GM23248 (cell line): ENCODE measurements around the gene CMTM7. TPM values are rescaled to one million over a fixed set of nuclear protein-coding genes. Genes with fewer than 3 reads are reported as not detected.

Experiments used
- DNase-seq: peaks from one replicate; pipeline ENCODE4 v3.0.0-alpha.2; 2015
- H2AFZ ChIP-seq: fragments of 200-600 bp; sonication (generic); 2 replicates; pipeline ENCODE4 v1.6.1; 2016; ENCODE audit warnings: antibody characterized with exemption
- H3F3A ChIP-seq: fragments of 200-600 bp; sonication (generic); 2 replicates; pipeline ENCODE4 v1.6.1; 2016; ENCODE audit warnings: mild to moderate bottlenecking, antibody characterized with exemption, mixed run types; ENCODE audit not compliant: insufficient read depth
- H3K27ac ChIP-seq: fragments of 200-600 bp; sonication (generic); 2 replicates; pipeline ENCODE4 v1.5.1; 2016; ENCODE audit warnings: mild to moderate bottlenecking
- H3K27me3 ChIP-seq: fragments of 200-600 bp; sonication (generic); replicated peaks from 2 replicates; pipeline ENCODE4 v1.6.1; 2016; ENCODE audit warnings: mild to moderate bottlenecking; ENCODE audit not compliant: insufficient read depth
- H3K36me3 ChIP-seq: fragments of 200-600 bp; sonication (generic); 2 replicates; pipeline ENCODE4 v1.6.1; 2016; ENCODE audit warnings: low read depth, mild to moderate bottlenecking
- H3K4me1 ChIP-seq: fragments of 200-600 bp; sonication (generic); 2 replicates; pipeline ENCODE4 v1.6.1; 2016; ENCODE audit warnings: mild to moderate bottlenecking; ENCODE audit not compliant: insufficient read depth
- H3K4me2 ChIP-seq: fragments of 200-600 bp; sonication (generic); one replicate; pipeline ENCODE4 v1.6.1; 2016; ENCODE audit warnings: mild to moderate bottlenecking; ENCODE audit not compliant: unreplicated experiment
- H3K4me3 ChIP-seq: fragments of 200-600 bp; sonication (generic); 2 replicates; pipeline ENCODE4 v1.5.1; 2016; ENCODE audit warnings: mild to moderate bottlenecking
- H3K79me2 ChIP-seq: fragments of 200-600 bp; sonication (generic); 2 replicates; pipeline ENCODE4 v1.6.1; 2016; ENCODE audit warnings: mild to moderate bottlenecking; ENCODE audit not compliant: insufficient read depth
- H3K9ac ChIP-seq: fragments of 200-600 bp; sonication (generic); 2 replicates; pipeline ENCODE4 v1.6.1; 2016; ENCODE audit warnings: mild to moderate bottlenecking
- H3K9me2 ChIP-seq: fragments of 200-600 bp; sonication (generic); 2 replicates; pipeline ENCODE4 v1.6.1; 2016; ENCODE audit warnings: mixed run types, mild to moderate bottlenecking, moderate library complexity; ENCODE audit not compliant: insufficient read depth
- H3K9me3 ChIP-seq: fragments of 200-600 bp; sonication (generic); one replicate; pipeline ENCODE4 v1.6.1; 2017; ENCODE audit warnings: low read depth
- H4K20me1 ChIP-seq: fragments of 200-600 bp; sonication (generic); 2 replicates; pipeline ENCODE4 v1.6.0; 2016; ENCODE audit not compliant: insufficient read depth
- EZH2 ChIP-seq: fragments of 200-600 bp; sonication (generic); IDR thresholded peaks from 2 replicates; pipeline ENCODE4 v1.6.1; 2018; ENCODE audit warnings: antibody characterized with exemption, mild to moderate bottlenecking; ENCODE audit not compliant: insufficient read depth, poor library complexity, severe bottlenecking
- EZH2phosphoT487 ChIP-seq: fragments of 200-600 bp; sonication (generic); IDR thresholded peaks from 2 replicates; pipeline ENCODE4 v1.6.1; 2018; ENCODE audit warnings: antibody characterized with exemption, moderate library complexity, mild to moderate bottlenecking, low read depth; ENCODE audit not compliant: insufficient read depth
- WGBS, 2 experiments: methylation state at CpG; one replicate each; pipeline ENCODE4 v1.1.6; 2015 to 2017; ENCODE audit warnings: low lambda C conversion rate in 2 of 2, low coverage in 1 of 2; ENCODE audit errors: missing lambda C conversion rate in 2 of 2; 5-methylcytosine and 5-hydroxymethylcytosine counted together
- in situ Hi-C: fragments of 300-500 bp; cut with MboI; formaldehyde crosslinking; loops from 2 replicates; pipeline ENCODE4 v1.15.0; 2020
- polyA plus RNA-seq: library from polyadenylated mRNA; unstranded; fragments of >200 nt; fragmentation: Nextera tagmentation; extraction: Ambion mirVana; gene quantifications from 2 replicates; pipeline ENCODE4 v1.2.1, GENCODE V29; 2016
- total RNA-seq: library from RNA; depleted of rRNA; stranded (reverse); fragments of >200 nt; shearing (Covaris generic); gene quantifications from 2 replicates; pipeline ENCODE4 v1.2.3, GENCODE V29; 2014

Gene CMTM7
- total and polyA plus RNA-seq, 2 experiments from 2014 or later = 6.3 to 23.0 TPM

DNA sequence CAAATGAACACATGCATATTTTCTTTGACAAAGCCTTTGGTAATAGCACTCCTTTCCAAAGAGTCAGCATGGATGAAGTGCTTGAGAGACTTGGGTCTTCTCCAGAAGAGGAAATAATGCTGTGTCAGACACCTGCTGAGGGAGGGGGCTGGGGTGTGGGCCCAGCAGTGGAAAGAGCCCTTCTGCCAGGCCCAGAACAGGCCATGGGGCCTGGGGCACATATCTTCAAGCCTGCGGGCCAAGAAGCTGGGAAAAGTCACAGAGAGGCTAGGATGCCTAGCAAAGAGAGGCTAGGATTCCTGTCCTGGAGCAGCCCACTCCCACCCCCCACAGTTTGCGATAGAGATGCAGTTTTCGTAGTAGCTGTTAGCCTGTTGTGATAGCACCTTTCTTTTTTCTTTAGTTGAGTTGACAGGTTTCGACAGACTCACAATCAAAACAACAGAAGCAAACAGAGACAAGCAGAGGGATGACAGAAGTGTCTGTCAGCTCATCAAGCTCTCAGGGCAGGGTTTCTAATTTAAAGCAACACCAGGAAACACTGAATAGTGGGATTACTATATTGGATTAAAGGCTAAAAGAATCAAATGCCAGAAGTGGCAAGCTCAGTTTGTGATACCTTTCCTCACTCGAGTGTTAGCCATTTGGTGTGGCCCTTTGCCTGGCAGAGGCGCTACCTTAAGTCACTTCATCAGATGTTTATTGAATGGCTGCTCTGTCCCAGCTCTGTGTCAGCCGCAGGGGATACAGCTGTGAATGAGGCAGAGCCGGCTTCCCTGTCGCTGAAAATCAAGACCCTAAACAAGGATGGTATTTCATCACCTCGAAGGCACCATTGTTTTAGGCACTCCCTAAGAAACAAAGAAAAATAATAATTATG, 19.0 kb downstream of the CMTM7 start:
- no peaks in the 10 kb centered on the region for H3K27me3 ChIP-seq
- H3K27ac ChIP-seq = no peak overlapping the region
- H3K9ac ChIP-seq = no peak overlapping the region
- H3K9me2 ChIP-seq = no peaks in the 10 kb centered on the region
- no peak for DNase-seq
- TF ChIP-seq EZH2phosphoT487 (no peak), EZH2 (no peak)
- H3K79me2 ChIP-seq = no peaks in the 10 kb centered on the region
- H3K4me2 ChIP-seq = no peak overlapping the region
- 95 to 97% methylated on average over 10 of the region's 10 CpGs for WGBS, 2 experiments
- H3K36me3 ChIP-seq = no peaks in the 10 kb centered on the region
- H4K20me1 ChIP-seq = no peaks in the 10 kb centered on the region
- no peaks in the 10 kb centered on the region for H3K4me1 ChIP-seq
- no peak overlapping the region for H3K4me3 ChIP-seq
- H3F3A ChIP-seq = no peaks in the 10 kb centered on the region
- H2AFZ ChIP-seq = no peak overlapping the region
- H3K9me3 ChIP-seq = no peaks in the 10 kb centered on the region
- in situ Hi-C loops = no loop called here

DNA sequence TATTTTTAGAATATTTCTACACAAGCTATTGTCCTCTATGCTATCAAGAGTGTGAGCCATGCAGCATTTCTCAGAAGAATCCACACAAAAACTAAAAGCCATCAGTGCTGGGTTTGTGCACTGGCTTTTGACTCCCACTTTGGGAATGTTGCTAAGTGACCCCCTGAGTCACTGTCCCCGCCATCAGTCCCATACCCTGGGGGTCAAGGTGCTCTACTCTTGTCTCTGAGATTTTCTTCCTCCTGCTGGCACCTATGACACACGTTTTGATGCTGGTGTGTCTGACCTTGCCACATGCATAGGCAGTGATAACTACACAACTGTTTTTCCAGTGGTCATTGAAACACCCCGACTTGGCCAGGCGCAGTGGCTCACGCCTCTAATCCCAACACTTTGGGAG, 19.8 kb downstream of the CMTM7 start:
- no peak overlapping the region for H3K4me3 ChIP-seq
- H3K27ac ChIP-seq = no peak overlapping the region
- in situ Hi-C loops = no loop called here
- no peak overlapping the region for H3K9ac ChIP-seq
- no peaks in the 10 kb centered on the region for H3K4me1 ChIP-seq
- H3K79me2 ChIP-seq = no peaks in the 10 kb centered on the region
- no peaks in the 10 kb centered on the region for H3K9me2 ChIP-seq
- no peaks in the 10 kb centered on the region for H3F3A ChIP-seq
- H3K36me3 ChIP-seq = no peaks in the 10 kb centered on the region
- H4K20me1 ChIP-seq = no peaks in the 10 kb centered on the region
- 93 to 94% methylated on average over 5 of the region's 5 CpGs for WGBS, 2 experiments
- H3K4me2 ChIP-seq = no peak overlapping the region
- TF ChIP-seq EZH2phosphoT487 (no peak), EZH2 (no peak)
- no peaks in the 10 kb centered on the region for H3K9me3 ChIP-seq
- no peak overlapping the region for H2AFZ ChIP-seq
- no peaks in the 10 kb centered on the region for H3K27me3 ChIP-seq
- no peak for DNase-seq

DNA sequence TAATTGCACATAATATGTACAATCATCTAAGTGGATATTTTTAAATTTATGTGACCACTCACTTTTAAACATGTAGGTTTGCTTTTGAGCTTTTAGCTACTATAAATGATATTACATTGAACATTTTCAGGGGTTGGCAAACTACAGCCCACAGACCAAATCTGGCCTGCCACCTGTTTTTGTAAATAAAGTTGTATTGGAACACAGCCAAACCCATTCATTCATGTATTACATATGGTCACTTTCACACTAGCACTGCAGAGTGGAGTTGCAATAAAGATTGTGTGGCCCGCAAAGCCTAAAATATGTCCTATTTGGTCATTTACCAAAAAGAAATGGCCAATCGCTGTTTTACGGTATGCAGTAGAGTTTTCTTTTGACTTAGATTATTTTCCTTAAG, 21.2 kb downstream of the CMTM7 start:
- TF ChIP-seq EZH2 = no peak
- no peak for TF ChIP-seq EZH2phosphoT487
- no peak overlapping the region for H2AFZ ChIP-seq
- DNase-seq = no peak
- no peak overlapping the region for H3K4me3 ChIP-seq
- H3K79me2 ChIP-seq = peaks cover 5% of the 10 kb centered on the region; the same call in 1 of the 2 replicates
- no peaks in the 10 kb centered on the region for H3K36me3 ChIP-seq
- in situ Hi-C loops = no loop called here
- 93 to 94% methylated on average over 3 of the region's 3 CpGs for WGBS, 2 experiments
- no peaks in the 10 kb centered on the region for H3K9me2 ChIP-seq
- H3K27ac ChIP-seq = no peak overlapping the region
- no peaks in the 10 kb centered on the region for H3K27me3 ChIP-seq
- H3K9me3 ChIP-seq = no peaks in the 10 kb centered on the region
- no peaks in the 10 kb centered on the region for H4K20me1 ChIP-seq
- H3F3A ChIP-seq = no peaks in the 10 kb centered on the region
- H3K4me2 ChIP-seq = no peak overlapping the region
- no peak overlapping the region for H3K9ac ChIP-seq
- H3K4me1 ChIP-seq = no peaks in the 10 kb centered on the region

DNA sequence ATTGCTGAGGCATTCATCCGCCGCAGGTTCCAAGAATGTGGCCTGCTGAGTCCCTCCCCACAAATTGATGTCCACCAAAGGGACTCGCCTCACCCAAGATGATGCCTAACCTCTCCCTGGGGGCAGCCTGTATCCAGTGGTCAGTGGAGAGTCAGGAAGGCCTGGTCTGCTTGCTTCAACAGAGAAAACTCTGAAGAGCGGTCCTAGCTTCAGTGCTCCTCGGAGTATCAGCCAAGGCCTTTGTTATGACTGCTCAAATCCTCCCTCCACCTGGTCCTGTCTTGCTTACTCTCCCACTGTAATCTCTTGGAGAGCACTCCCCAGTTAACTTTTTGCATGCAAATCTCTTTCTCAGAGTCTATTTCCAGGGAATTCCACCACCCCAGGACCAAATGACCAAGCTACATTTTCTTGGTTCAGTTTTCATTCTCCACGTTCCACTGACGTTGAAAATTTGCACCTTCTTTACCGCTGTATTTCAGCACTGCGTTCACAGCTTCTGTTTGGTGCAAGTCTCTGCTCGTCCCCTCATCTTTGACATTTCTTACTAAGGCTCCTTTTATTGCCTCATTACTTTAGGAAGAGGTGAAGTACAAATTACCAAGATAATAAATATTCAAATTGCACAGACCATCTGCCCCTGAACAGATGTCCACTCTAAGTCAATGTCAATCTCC, 22.3 kb downstream of the CMTM7 start:
- Histone ChIP-seq H3K9ac (no peak overlapping the region), H3K27ac (no peak overlapping the region), H3K79me2 (peaks cover 7% of the 10 kb centered on the region; the same call in 1 of the 2 replicates), H3K9me2 (no peaks in the 10 kb centered on the region), H3K36me3 (no peaks in the 10 kb centered on the region), H3K4me1 (no peaks in the 10 kb centered on the region), H3K27me3 (no peaks in the 10 kb centered on the region), H3K4me2 (no peak overlapping the region), H4K20me1 (no peaks in the 10 kb centered on the region), H3F3A (no peaks in the 10 kb centered on the region), H3K4me3 (no peak overlapping the region), H2AFZ (no peak overlapping the region), H3K9me3 (no peaks in the 10 kb centered on the region)
- in situ Hi-C loops = no loop called here
- DNase-seq = no peak
- 73 to 79% methylated on average over 10 of the region's 10 CpGs for WGBS, 2 experiments
- TF ChIP-seq EZH2phosphoT487 = no peak
- TF ChIP-seq EZH2 = no peak
